ENCODE data around the gene SLC27A4.
"Not testable (repeated sequence)": the region's sequence is repeated elsewhere in the genome, so short reads cannot be mapped to it uniquely, and the experiment has no call there.

SLC27A4 gene

DNA sequence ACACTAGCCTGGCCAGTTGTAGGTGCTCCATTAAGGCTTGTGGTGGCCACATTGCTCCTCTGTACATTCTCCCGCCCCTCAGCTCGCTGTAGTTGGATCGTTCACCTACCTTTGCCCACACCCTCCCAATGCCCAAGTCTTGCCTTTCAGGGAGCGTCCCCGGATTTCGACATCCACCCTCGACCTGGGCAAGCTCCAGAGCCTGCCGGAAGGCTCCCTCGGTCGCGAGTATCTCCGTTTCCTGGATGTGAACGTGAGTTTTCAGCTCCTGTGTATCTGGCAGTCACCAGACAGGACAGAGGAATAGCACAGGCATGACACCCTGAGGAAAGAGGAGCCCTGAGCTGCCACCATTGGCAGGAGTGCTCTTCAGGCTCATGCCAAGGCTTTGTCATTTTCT lies 14.7 kb upstream of the SLC27A4 start:
- DNase-seq = no peak

DNA sequence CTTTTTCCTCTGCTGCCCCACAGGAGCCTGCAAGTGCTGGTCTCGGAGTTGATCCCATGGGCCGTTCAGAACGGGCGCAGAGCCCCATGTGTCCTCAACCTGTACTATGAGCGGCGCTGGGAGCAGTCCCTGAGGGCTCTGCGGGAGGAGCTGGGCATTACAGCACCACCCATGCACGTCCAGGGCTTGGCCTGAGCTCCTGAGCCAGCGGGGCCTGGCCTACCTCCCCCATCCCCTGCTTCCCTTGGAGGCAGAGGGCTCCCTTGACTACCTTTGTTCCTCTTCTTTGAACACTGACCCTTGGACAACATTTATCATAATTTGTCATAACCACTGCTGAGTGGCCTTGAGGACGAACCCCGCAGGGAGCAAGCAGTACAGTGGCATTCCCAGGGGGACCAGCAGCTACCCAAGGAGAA lies 6.9 kb upstream of the SLC27A4 start:
- no peak for DNase-seq

DNA sequence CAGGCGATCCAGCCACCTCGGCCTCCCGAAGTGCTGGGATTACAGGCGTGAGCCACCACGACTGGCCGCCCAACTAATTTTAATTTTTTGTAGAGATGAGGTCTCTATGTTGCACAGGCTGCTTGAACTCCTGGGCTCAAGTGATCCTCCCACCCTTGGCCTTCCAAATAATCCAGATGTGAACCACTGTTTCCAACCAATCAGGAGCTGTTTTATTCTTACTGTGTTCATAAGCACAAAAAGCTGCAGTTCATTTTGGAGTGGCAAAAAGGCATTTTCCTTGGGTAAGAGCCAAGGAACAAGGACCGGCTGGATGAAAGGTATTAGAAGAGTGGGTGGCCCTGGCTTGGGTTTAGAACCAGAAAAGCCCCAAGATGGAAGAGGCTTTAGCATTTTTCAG lies 5.2 kb upstream of the SLC27A4 start:
- DNase-seq = no peak

DNA sequence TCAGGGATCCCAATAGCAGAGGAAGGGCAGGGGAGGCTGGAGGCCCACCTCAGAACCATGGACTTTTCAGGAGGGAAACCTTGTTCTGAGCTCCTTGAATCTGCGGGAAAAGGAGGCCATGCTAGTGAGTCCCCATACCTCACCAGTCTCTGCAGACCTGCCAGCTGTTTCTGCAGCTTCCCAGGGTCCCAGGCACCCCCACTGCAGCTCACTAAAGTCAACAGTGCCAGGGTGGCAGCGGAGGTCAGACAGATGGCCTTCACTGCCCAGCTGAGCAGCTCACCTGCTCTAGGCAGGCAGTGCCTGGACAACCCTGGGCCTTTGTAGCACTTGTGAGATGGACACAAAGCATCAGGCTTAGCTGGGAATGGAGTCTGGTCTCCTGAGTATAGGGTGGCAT lies 4.4 kb upstream of the SLC27A4 start:
- DNase-seq = no peak

DNA sequence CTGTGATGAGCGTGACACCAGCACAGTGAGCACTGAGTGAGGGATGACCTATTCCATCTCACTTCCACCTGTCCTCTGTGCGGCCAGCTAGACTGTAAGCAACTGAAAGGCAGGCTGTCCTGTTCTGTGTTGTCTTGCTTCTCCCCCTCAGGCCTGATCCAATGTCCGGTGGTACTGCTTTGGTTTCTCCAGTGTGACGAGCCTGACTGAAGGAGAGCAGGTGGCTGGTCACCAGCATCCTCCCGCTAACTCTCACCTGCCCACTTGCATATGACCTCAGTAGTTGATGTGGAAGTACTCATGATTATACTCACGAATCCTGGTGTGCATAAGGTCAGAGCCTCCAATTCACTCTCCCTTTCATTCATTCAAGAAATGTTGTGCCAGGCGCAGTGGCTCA lies 2.4 kb upstream of the SLC27A4 start:
- no peak for DNase-seq

DNA sequence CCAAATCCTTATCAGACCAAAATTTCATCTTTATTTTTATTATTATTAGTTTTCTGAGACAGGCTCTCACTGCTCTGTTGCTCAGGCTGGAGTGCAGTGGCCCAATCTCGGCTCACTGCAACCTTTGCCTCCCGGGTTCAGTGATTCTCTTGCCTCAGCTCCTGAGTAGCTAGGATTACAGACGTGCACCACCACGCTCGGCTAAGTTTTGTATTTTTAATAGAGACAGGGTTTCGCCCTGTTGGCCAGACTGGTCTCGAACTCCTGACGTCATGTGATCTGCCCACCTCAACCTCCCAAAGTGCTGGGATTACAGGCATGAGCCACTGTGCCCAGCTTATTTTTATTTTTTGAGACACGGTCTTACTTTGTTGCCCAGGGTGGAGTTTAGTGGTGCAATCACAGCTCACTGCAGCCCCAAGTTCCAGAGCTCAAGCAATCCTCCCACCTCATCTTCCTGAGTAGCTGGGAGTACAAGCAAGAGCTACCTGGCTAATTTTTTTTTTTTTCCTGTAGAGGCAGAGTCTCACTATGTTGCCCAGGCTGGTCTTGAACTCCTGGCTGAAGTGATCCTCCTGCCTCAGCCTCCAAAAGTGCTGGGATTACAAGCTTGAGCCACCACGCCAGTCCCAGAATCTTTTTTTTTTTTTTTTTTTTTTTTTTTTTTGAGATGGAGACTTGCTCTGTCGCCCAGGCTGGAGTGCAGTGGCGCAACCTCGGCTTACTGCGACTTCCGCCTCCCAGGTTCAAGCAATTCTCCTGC lies 1.3 kb upstream of the SLC27A4 start:
- DNase-seq = not testable (repeated sequence)

DNA sequence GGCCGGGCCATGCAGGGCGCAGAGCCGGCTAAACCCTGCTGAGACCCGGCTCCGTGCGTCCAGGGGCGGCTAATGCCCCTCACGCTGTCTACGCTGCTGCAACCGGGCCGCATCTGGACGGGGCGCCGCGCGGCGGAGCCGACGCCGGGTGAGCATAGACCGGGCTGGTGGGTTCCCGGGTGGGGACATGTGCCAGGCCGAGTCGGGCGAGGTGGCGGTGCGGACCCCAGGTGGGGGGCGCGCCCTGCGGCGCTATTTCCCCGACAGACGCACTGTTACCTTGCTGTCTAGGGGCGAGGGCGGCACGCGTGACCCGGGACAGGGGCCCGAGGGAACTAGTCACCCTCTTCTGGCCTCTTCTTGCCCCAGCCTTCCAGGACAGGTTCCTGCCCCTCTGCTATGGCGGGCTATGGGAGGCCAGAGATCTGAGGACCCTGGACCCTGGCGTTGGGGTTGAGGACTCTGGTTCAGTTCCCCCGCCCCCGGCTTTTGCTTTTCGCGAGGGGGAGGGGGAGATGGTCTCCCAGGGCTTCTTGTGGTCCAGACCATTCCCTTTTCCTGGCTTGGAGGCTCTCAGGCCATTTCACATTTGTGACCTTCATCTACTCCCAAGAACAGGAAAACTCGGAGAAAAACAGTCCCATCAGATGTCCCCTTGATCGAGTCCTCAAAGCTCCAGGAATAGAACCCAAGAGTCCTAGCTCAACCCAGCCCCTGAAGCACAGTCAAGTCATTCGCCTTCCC lies 536 bp downstream of the SLC27A4 start:
- DNase-seq = no peak

DNA sequence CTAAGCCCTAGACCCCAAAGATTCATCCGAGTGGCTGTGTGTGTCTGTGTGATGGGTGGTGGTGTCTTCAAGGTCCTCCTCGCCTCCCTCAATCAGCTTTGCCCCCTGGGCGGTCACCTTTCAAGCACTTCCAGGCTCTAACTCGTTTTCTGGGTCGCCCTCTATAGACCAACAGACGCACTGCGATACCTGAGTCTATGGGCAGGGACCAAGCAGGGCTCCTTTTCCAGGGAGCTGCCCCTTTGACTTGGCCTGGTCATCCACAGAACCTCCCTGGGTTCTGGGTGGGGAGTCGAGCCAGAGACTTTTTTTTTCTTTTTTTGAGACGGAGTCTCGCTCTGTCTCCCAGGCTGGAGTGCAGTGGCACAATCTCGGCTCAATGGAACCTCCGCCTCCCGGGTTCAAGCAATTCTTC lies 1.1 kb downstream of the SLC27A4 start:
- DNase-seq = peak; percentile 69

DNA sequence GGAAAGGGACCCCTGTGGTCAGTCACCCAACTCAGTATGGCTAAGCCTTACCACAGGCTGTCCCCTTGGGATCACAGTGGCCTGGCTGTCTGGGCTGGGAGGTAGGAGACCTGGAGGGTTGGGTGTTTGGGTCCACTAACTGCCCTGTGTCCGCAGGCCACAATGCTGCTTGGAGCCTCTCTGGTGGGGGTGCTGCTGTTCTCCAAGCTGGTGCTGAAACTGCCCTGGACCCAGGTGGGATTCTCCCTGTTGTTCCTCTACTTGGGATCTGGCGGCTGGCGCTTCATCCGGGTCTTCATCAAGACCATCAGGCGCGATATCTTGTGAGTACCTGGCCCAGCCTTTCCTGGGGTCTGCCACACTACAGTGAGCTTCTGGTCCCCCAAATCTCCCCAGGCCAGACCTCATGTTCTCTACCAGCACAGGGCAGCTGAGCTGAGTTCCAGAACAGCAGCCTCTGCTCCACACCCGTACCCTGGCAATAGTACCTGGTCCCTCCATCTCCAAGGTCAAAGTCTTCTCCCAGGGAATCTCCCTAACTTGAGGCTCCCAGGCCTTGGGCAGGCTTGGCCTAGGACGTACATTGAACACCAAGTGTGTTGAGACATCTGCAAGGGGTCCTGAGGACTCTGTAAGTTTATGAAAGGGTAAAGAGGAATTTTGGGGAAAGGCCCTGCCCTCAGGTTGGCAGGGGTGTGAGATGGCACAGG lies 2.8 kb downstream of the SLC27A4 start:
- DNase-seq = no peak

DNA sequence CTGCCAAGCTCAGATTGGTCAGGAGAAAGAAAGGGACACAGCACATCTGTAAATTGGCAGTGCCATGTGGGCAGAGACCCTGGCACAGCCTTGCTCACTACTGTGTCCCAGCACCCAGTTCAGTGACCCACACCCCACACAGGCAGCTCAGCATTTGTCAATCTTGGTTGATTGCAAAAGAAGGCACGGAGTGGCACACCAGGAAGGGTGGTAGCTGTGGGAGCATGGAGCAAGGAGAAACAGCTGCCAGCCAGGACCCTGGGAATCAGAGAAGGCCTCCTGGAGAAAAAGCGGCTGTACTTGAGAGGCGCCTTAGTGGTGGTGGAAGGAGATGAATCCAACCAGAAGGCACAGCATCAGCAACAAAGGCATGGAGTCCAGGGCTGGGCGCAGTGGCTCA lies 3.5 kb downstream of the SLC27A4 start:
- no peak for DNase-seq

DNA sequence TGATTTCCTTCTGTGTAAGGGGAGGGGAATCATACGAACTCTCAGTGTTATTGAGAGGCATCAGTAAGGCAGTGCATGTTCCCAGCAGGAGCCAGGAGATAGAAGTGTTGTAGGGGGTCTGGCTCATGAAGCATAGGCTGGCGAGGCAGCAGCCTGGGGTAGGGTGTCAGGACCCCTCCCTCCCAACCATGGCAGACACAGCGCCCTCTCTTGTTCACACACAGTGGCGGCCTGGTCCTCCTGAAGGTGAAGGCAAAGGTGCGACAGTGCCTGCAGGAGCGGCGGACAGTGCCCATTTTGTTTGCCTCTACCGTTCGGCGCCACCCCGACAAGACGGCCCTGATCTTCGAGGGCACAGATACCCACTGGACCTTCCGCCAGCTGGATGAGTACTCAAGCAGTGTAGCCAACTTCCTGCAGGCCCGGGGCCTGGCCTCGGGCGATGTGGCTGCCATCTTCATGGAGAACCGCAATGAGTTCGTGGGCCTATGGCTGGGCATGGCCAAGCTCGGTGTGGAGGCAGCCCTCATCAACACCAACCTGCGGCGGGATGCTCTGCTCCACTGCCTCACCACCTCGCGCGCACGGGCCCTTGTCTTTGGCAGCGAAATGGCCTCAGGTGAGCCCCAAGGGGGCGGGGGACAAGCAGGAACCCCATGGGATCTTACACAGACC lies 4.7 kb downstream of the SLC27A4 start:
- DNase-seq = no peak

DNA sequence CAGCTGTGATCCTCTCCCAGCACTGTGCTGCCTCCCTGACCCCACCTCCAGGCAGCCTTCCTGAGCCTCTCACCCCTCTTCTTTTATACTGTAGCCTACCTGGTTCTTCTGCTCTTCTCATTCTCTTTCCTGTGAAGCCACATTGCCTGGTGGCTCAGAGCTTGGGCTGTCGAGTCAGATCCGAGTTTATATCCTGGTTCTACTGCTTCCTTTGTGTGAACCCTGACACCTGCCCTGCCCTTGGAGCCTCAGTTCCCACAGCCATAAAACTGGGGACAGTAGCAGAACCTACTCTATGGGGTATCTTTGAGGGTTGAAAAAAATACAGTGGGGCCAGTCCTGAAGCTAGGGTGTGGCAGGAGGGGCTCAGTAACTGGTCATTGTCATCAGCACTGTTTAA lies 8.8 kb downstream of the SLC27A4 start:
- DNase-seq = no peak

DNA sequence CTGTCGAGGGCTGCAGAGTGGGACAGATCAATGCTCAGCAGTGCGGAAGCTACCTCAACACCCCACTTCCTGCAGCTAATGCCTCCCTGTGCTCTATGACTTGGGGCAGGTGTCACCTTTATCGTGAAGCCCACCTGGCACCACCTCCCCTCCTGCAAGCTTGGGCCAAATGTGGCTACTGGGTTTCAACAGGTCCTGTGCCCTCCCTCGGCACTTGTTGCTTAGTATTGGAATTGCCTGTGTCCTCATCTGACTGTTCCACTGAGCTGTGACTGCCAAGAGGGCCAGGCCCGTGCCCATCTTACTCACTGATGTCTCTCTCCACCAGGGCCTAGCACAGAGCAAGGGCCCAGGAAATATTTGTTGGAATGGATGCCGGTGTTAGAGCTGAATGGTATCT lies 9.4 kb downstream of the SLC27A4 start:
- DNase-seq = no peak

DNA sequence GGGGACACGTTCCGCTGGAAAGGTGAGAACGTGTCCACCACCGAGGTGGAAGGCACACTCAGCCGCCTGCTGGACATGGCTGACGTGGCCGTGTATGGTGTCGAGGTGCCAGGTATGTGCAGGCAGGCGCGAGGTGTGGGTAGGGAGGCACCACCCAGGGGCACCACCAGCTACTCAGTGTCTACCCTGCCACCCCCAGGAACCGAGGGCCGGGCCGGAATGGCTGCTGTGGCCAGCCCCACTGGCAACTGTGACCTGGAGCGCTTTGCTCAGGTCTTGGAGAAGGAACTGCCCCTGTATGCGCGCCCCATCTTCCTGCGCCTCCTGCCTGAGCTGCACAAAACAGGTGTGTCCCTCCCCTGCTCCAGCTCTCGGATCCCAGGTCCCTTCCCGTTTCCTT lies 15.1 kb downstream of the SLC27A4 start:
- DNase-seq = no peak

DNA sequence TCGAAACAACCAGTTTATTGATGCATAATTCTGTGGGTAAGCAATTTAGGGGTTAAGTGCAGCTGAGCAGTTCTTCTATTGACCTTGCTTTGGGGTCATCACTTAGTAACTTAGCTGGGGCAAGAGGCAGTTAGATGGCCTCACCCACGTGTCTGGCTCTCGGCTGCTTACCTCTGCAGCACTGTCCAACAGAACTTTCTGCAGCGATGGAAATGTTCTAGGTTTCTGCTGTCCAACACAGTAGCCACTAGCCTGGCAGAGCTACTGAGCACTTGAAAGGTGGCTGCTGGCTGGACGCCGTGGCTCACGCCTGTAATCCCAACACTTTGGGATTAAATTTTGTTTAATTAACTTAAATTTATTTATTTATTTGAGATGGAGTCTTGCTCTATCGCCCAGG lies 17.8 kb downstream of the SLC27A4 start:
- no peak for DNase-seq

DNA sequence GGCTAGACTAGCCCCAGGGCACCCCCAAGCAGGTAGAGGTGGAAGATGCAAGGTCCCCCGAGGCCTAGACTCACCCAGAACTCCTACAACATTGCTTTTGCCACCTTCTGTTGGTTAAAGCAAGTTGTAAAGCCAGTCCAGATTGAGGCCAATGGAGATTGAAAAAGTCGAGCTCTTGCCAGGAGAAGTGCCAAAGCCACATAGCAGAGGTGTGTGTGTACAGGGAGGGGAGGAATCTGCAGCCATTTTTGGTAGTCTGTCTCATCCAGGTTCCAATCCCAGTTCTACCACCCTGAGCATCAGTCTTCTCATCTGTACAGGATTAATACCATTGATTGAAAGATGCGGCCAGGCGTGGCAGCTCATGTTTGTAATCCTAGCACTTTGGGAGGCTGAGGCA lies 18.5 kb downstream of the SLC27A4 start:
- DNase-seq = no peak

DNA sequence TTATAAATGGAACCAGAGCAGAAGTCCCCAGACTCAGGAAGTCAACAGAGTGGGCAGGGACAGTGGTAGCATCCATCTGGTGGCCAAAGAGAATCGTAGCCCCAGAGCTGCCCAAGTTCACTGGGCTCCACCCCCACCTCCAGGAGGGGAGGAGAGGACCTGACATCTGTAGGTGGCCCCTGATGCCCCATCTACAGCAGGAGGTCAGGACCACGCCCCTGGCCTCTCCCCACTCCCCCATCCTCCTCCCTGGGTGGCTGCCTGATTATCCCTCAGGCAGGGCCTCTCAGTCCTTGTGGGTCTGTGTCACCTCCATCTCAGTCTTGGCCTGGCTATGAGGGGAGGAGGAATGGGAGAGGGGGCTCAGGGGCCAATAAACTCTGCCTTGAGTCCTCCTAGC lies 20.5 kb downstream of the SLC27A4 start:
- DNase-seq = no peak

DNA sequence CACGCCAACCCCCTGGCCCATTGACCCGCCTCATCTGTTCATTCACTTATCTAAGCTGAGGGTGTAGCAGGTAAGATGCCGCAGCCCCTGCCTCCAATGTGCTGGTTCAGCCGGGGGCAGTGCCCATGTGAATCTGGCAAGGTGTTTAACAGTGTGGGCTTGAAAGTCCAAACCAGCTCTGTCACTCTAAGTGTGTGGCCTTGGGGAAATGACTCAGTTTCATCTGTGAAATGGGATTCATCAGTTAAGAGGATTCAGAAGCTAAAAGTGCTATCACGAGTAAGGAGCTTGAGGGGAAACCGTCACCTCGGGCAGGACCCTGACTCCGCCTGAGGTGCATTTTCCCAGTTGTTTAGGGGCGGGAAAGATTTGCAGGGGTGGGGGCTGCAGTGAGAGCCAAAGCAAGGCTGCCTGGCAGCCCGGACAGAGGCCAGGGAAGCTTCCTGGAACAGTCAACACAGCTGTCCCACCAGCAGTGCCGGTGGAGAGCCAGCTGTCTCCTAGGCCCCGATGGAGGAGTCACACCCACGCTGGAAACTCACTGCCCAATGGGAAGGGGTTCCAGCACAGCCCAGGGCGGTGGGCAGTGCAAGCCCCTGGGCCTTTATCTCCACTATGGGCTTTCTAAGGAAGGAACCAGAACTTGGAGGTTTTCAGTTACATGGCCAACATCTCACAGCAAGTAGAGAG lies 21.1 kb downstream of the SLC27A4 start:
- no peak for DNase-seq

DNA sequence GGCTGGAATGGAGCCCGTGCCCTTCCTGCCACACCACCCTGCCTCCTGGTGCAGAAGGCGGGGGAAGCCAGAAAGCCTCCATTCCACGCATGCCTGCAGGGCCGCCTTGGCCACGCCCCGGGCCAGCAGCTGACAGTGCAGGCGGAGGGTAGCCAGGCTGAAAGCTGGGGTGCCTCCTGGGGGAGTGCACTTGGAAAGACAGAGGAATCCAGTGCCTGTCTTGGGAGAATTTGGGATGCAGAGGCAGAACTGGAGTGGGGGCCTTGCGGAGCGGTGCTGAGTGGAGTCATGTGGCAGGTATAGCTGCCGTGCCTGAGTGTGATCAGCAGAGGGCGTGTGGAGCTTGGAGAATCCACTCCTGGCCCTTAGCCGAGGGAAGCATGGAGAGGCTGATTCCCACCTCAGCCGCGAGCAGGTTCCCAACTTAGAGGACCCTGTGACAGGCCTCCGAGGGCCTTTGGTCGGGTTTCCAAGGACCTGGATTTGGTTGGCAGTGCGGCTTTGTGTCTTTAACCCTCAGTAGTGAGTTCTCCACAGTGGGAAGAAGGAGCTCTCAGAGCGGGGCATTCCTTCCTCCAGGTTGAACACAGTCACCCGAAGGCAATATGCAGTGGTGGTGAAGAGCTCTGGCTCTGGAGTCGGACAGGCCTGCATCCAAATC lies 21.8 kb downstream of the SLC27A4 start:
- peak; percentile 84 for DNase-seq

DNA sequence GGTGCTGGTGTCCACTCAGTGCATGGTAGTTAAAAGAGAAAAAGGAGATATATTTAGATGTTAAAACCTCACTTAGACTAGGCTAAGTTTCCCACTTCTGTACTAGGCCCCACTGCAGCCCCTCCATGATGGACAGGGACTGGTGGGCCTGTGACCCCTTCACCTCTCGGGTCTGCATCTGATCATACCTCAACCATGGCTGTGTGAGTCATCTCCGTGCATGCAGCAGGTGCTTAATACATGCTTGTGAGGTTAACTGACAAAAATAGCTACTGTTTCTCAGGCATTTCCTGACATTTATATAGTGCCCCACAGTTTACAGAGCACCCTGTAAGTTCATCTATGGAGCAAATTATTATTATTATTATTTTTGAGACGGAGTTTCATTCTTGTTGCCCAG lies 22.4 kb downstream of the SLC27A4 start:
- DNase-seq = no peak

DNA sequence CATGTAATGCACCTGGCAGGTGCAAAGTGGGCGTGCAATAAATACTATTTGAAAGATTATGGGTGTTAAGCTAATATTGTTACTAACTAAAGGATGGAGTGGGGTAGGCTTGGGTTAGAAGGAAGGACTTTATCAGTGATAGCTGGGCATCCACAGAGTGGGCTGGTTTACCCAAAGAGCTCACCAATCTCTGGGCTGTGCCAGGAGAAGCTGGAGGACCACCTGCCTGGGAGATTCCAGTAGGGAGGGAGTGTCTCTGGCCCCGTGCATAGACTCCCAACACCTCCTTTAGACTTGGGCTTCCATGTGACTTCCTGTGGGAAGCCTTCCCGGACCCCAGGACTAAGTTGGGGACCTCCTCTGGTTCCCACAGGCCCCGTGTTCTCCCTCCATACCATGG lies 25.2 kb downstream of the SLC27A4 start:
- DNase-seq = no peak

DNA sequence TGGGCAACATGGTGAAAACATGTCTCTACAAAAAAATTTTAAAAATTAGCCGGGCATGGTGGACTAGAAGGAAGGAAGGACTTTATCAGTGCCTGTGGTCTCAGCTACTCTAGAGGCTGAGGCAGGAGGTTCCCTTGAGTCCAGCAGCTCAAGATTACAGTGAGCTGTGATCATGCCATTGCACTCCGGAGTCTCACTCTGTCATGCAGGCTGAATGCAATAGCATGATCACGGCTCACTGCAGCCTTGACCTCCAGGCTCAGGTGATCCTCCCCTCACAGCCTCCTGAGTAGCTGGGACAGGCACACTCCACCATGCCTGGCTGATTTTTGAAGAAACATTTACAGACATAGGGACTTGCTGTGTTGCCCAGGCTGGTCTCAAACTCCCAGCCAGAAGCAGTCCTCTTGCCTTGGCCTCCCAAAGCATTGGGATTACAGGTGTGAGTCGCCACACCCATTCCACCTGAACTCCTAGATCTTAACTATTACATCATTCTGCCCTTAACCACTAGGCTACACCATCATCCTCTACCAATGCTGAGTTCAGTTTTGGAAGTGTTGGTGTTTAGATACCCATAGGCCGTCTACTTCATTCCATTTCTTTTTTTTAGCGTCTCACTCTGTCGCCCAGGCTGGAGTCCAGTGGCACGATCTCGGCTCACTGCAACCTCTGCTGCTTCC lies 28.8 kb downstream of the SLC27A4 start:
- no peak for DNase-seq
